Large intestine (tissue), 3 donors: ENCODE results near the gene OR51E2. TPM values are rescaled to one million over a fixed set of nuclear protein-coding genes. Genes with fewer than 3 reads are reported as not detected.

Source experiments
- DNase-seq, 2 donors: peaks; one replicate each; pipeline versions ENCODE4 v3.0.0 to v3.0.0-alpha.2; 2013
- H3K27ac ChIP-seq: one replicate; pipeline ENCODE4 v1.5.1; 2013; ENCODE audit warnings: low read length
- H3K27me3 ChIP-seq: 2 replicates; pipeline ENCODE4 v1.6.1; 2013; ENCODE audit warnings: low read length; ENCODE audit not compliant: control insufficient read depth, insufficient read depth
- H3K36me3 ChIP-seq: 2 replicates; pipeline ENCODE4 v1.6.1; 2013; ENCODE audit warnings: low read length; ENCODE audit not compliant: control insufficient read depth, insufficient read depth
- H3K4me1 ChIP-seq: one replicate; pipeline ENCODE4 v1.6.1; 2013; ENCODE audit warnings: low read length; ENCODE audit not compliant: control insufficient read depth, insufficient read depth
- H3K4me3 ChIP-seq: one replicate; pipeline ENCODE4 v1.5.1; 2013; ENCODE audit warnings: low read length
- H3K9me3 ChIP-seq: one replicate; pipeline ENCODE4 v1.6.1; 2013; ENCODE audit warnings: mild to moderate bottlenecking, low read depth, low read length, moderate library complexity; ENCODE audit not compliant: control insufficient read depth
- WGBS: methylation state at CpG from one replicate; pipeline ENCODE4 v1.1.5; 2013; ENCODE audit warnings: low lambda C conversion rate; ENCODE audit not compliant: insufficient coverage; 5-methylcytosine and 5-hydroxymethylcytosine counted together
- polyA plus RNA-seq: library from polyadenylated mRNA; unstranded; fragments of 120-200 nt; gene quantifications from one replicate; pipeline ENCODE4 v1.2.1, GENCODE V29; 2013

Gene OR51E2
- polyA plus RNA-seq, 1 donor = 0.34 TPM

GRCh38 chr11:4664786-4665185 lies 32.9 kb downstream of the OR51E2 start:
- 80% methylated on average over 1 of the region's 3 CpGs for WGBS
- DNase-seq = no peak
- Histone ChIP-seq H3K9me3 (no peaks in the 10 kb centered on the region), H3K27me3 (no peaks in the 10 kb centered on the region), H3K36me3 (no peaks in the 10 kb centered on the region), H3K4me3 (no peak overlapping the region), H3K27ac (no peak overlapping the region), H3K4me1 (no peaks in the 10 kb centered on the region)

GRCh38 chr11:4664183-4664582 lies 33.5 kb downstream of the OR51E2 start:
- H3K9me3 ChIP-seq = no peaks in the 10 kb centered on the region
- H3K4me1 ChIP-seq = no peaks in the 10 kb centered on the region
- WGBS = 83% methylated on average over 1 of the region's 3 CpGs

GRCh38 chr11:4662876-4663275 lies 34.8 kb downstream of the OR51E2 start:
- H3K4me3 ChIP-seq = no peak overlapping the region
- no peaks in the 10 kb centered on the region for H3K4me1 ChIP-seq
- H3K36me3 ChIP-seq = no peaks in the 10 kb centered on the region
- H3K9me3 ChIP-seq = no peaks in the 10 kb centered on the region
- H3K27ac ChIP-seq = no peak overlapping the region
- no CpG with 5 or more reads among the region's 6 CpGs for WGBS
- no peaks in the 10 kb centered on the region for H3K27me3 ChIP-seq
- no peak for DNase-seq

More at GRCh38 chr11:4664183-4664582, 33.5 kb downstream of the OR51E2 start:
- no peak for DNase-seq
- no peak overlapping the region for H3K4me3 ChIP-seq
- H3K36me3 ChIP-seq = no peaks in the 10 kb centered on the region
- H3K27ac ChIP-seq = no peak overlapping the region
- no peaks in the 10 kb centered on the region for H3K27me3 ChIP-seq

GRCh38 chr11:4658629-4659445 lies 38.8 kb downstream of the OR51E2 start:
- DNase-seq = no peak
- Histone ChIP-seq H3K4me1 (no peaks in the 10 kb centered on the region), H3K9me3 (no peaks in the 10 kb centered on the region), H3K36me3 (no peaks in the 10 kb centered on the region), H3K4me3 (no peak overlapping the region), H3K27me3 (no peaks in the 10 kb centered on the region), H3K27ac (no peak overlapping the region)
- WGBS = 71% methylated on average over 3 of the region's 5 CpGs

- no CpG with 5 or more reads among the region's 2 CpGs for WGBS
- Histone ChIP-seq H3K4me3 (no peak overlapping the region), H3K4me1 (no peaks in the 10 kb centered on the region), H3K27ac (no peak overlapping the region), H3K27me3 (no peaks in the 10 kb centered on the region), H3K9me3 (no peaks in the 10 kb centered on the region), H3K36me3 (no peaks in the 10 kb centered on the region)
- no peak for DNase-seq
Observed at GRCh38 chr11:4654635-4655369, 42.9 kb downstream of the OR51E2 start.

GRCh38 chr11:4647766-4648165 lies 49.9 kb downstream of the OR51E2 start:
- H3K9me3 ChIP-seq = no peaks in the 10 kb centered on the region
- H3K36me3 ChIP-seq = no peaks in the 10 kb centered on the region
- DNase-seq = no peak
- no CpG with 5 or more reads among the region's 4 CpGs for WGBS
- no peaks in the 10 kb centered on the region for H3K4me1 ChIP-seq
- H3K27ac ChIP-seq = no peak overlapping the region
- no peak overlapping the region for H3K4me3 ChIP-seq
- H3K27me3 ChIP-seq = no peaks in the 10 kb centered on the region

GRCh38 chr11:4645974-4646373 lies 51.7 kb downstream of the OR51E2 start:
- DNase-seq = no peak
- Histone ChIP-seq H3K4me1 (no peaks in the 10 kb centered on the region), H3K9me3 (no peaks in the 10 kb centered on the region), H3K27me3 (no peaks in the 10 kb centered on the region), H3K27ac (no peak overlapping the region), H3K36me3 (no peaks in the 10 kb centered on the region), H3K4me3 (no peak overlapping the region)
- no CpG with 5 or more reads among the region's 2 CpGs for WGBS

GRCh38 chr11:4644233-4644632 lies 53.4 kb downstream of the OR51E2 start:
- Histone ChIP-seq H3K9me3 (no peaks in the 10 kb centered on the region), H3K27me3 (no peaks in the 10 kb centered on the region), H3K4me3 (no peak overlapping the region), H3K4me1 (no peaks in the 10 kb centered on the region), H3K36me3 (no peaks in the 10 kb centered on the region), H3K27ac (no peak overlapping the region)
- no peak for DNase-seq
- WGBS = no CpG with 5 or more reads among the region's 4 CpGs

- no peak within 1 kb of the TSS for H3K27ac ChIP-seq
- WGBS = no CpG with 5 or more reads among the region's 3 CpGs
- no peak for DNase-seq
- no peaks in the 10 kb centered on the region for H3K9me3 ChIP-seq
- no peak within 1 kb of the TSS for H3K4me3 ChIP-seq
- H3K36me3 ChIP-seq = no peaks in the 10 kb centered on the region
- no peaks in the 10 kb centered on the region for H3K4me1 ChIP-seq
- H3K27me3 ChIP-seq = no peaks in the 10 kb centered on the region
Observed at GRCh38 chr11:4643682-4644081, 54.0 kb downstream of the OR51E2 start, which contains the start of gene OR51E1. TSS of gene OR51E1 (plus strand) at chr11:4643982. CDS start at chr11:4652527, 8,545 bp downstream.

- H3K27ac ChIP-seq = no peak overlapping the region
- no peaks in the 10 kb centered on the region for H3K4me1 ChIP-seq
- WGBS = 60% methylated on average over 1 of the region's 5 CpGs
- no peaks in the 10 kb centered on the region for H3K36me3 ChIP-seq
- H3K4me3 ChIP-seq = no peak overlapping the region
- DNase-seq = no peak
- H3K27me3 ChIP-seq = no peaks in the 10 kb centered on the region
- H3K9me3 ChIP-seq = no peaks in the 10 kb centered on the region
Observed at GRCh38 chr11:4643076-4643475, 54.6 kb downstream of the OR51E2 start.
